NT2/D1 (cell line): ENCODE measurements around the gene USP54.

Experiments
- YY1 ChIP-seq: IDR thresholded peaks from 2 replicates; pipeline ENCODE4 v1.6.1; 2011; ENCODE audit not compliant: insufficient read length, insufficient read depth
- ZNF274 ChIP-seq: IDR thresholded peaks from 2 replicates; pipeline ENCODE4 v1.6.1; 2011; ENCODE audit warnings: mild to moderate bottlenecking, low read depth, low read length

- TF ChIP-seq YY1 (no peak), ZNF274 (no peak)
Observed at GRCh38 chr10:73625004-73625883, 34.1 kb upstream of the USP54 start.
